GM18873 (cell line): ENCODE results near the gene NPFFR1.

Experiments
- ATAC-seq: cut with Tn5 transposase; IDR thresholded peaks from one replicate; pipeline ENCODE4 v1.9.1; 2021; ENCODE audit warnings: mild to moderate bottlenecking, moderate library complexity, moderate number of reproducible peaks; ENCODE audit not compliant: unreplicated experiment, low FRiP score

The NPFFR1 gene, protein sequence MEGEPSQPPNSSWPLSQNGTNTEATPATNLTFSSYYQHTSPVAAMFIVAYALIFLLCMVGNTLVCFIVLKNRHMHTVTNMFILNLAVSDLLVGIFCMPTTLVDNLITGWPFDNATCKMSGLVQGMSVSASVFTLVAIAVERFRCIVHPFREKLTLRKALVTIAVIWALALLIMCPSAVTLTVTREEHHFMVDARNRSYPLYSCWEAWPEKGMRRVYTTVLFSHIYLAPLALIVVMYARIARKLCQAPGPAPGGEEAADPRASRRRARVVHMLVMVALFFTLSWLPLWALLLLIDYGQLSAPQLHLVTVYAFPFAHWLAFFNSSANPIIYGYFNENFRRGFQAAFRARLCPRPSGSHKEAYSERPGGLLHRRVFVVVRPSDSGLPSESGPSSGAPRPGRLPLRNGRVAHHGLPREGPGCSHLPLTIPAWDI

DNA sequence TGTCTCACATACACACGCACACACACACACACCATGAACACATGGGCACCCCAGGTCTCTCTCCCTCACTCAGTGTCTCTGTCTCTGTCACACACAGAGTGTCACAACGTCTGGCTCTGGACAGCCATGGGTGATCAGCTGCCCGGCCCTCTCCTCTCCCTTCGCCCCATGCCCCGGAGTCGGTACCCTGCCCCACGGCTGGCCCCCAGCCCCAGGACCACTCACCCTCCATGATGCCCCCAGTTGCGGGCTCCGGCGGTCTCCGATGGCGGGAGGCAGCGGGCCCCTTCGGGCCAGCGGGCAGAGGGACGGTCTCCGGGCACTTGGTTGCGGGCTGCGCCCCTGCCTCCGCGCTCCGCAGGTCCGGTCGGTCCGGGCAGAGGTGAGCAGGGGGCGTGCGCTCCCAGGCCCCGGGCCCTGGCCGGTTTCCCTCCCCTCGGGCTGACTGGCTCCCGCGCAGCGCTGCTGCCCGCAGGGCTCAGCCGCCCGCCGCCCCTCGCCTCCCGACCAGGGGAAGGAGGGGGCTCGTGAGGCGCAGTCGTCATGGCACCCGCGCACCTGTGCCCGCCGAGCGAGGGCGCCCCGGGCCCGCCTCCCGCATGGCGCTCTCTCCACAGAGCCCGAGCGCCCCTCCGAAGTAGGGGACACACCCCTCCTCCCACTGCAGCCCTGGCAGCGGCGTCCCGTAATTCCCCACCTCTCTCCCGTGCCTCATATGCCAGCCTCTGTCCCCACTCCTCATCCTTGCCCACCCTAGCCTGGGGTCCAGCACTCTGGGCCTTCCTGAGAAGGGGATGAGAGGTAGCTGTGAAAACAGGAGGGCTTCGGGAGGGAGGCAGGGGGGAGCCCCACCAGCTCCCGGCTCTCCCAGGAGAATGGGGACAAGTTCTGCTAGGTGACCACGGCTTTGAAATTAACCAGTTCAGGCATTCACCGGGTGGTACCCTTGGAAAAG, at the start of gene NPFFR1:
Gene NPFFR1 (minus strand): TSS at position 560 of the 955 bp plus-strand sequence. CDS start 328 bp downstream, at position 232.
- no peak for ATAC-seq

DNA sequence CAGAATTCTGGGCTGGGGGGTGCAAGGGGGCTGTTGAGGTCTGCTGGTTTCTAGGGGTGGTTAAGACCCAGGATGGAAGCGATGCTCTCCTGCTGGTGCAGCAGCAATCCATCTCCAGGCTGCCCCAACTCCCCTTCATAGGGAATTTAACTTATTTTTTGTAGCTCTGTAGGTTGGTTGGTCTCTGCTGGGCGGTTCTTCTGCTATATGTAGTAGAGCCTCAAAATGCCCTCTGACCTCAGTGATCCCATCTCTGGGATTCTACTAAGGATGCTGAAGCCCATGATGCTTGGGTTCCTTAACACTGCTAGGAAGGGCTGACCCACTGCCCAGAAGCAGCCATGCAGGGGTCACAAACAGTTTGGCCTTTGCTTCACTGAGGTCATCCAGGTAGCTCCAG, 49.5 kb upstream of the NPFFR1 start:
- no peak for ATAC-seq

DNA sequence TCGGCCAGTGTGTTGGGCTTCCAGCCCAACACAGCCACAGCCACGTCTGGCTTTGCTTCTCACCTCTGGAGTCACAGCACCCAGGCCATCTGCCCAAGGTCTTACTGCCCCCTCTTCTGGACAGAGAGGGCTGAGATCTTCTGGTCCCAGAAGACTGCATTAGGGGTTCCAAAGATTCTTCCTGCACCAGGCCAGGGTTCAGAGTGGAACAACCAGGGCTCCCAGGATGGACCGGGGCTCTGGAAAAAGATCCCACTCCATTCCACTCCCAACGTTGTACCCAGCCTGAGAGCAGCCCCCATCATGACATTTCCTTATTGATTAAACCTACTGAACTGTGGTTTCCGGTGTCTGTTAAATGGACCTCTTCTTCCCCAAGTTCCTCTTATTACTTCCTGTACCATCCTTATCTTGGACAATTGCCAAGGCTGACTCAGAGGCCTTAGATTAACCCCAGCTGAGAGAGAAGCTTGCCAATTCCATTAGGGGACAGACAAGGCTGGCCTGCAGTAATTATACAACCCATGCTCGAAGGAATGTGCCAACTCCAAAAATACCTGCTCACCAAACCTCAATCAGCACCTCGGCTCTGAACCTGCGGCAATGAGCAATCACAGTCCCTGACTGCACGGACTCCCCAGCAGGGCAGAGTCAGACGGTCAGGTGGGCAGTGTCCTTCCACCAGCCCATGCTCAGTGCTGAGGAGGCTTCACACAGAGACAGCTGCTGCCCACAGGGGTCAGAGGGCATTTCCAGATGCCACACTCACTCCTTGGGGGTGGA, 47.9 kb upstream of the NPFFR1 start:
- ATAC-seq: no peak

DNA sequence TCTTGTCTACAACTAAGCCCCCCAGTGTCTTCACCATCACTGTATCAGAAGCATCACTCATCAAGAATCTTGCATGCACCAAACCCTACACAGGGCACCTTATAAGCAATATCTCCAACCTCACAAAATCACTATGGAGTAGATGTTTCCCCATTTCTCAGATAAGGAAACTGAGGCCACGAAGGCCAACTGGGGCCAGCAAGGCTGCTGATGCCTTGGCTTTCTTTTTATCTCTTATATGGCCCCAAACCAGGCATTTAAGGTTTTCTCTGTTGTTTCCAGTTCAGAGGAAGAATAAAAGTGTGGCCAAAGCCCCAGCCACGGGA, 47.3 kb upstream of the NPFFR1 start:
- no peak for ATAC-seq

DNA sequence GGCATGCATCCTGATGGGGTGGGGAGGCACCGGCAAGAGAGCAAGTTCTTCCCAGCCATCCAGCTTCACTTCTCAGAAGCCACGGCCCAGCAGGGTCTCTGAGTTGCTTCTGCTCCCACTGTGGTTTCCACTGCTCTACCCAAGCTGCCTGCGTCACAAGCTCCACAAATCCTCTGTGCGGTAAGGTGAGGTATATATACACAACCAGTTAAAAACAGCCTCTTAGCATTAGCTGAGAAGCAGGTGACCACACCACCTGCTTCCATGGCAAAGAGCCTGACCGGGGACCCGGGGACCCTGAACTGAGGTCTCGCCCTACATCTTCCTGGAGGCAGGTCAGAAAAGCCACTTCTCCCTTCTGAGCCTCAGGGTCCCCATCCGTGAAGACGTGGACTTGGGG, 46.9 kb upstream of the NPFFR1 start:
- no peak for ATAC-seq

DNA sequence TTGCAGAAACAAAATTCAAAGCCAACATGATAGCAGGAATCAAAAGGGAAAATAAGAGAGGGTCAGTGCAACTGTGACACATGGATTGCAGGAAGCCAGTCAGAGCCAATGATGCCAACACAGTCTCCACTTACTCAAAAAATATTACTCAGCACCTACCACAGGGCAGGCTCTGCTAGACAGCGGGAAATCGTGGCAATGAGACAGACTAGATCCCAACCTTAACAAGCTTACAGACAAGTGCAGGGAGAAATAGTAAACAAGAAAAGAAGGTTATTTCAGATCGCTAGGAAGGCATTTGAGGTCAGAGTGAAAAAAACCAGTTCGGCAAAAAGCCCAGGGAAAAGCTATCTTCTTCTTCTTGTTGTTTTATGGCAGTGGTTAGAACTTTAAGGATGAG, 45.2 kb upstream of the NPFFR1 start:
- ATAC-seq: no peak

DNA sequence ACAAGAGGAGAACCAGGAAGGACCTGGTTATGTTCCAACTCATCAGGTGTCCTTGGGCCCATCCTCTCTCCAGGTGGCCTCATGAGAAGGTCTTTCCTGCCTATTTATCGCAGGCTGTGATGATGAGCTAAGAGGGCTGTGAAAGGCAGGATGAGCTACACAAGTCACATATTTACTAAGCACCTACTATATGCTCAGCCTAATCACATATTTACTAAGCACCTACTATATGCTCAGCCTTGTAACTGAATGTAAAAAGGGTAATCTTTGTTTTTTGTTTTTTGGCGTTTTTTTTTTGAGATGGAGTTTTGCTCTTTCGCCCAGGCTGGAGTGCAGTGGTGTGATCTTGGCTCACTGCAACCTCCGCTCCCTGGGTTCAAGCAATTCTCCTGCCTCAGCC, 44.2 kb upstream of the NPFFR1 start:
- no peak for ATAC-seq

DNA sequence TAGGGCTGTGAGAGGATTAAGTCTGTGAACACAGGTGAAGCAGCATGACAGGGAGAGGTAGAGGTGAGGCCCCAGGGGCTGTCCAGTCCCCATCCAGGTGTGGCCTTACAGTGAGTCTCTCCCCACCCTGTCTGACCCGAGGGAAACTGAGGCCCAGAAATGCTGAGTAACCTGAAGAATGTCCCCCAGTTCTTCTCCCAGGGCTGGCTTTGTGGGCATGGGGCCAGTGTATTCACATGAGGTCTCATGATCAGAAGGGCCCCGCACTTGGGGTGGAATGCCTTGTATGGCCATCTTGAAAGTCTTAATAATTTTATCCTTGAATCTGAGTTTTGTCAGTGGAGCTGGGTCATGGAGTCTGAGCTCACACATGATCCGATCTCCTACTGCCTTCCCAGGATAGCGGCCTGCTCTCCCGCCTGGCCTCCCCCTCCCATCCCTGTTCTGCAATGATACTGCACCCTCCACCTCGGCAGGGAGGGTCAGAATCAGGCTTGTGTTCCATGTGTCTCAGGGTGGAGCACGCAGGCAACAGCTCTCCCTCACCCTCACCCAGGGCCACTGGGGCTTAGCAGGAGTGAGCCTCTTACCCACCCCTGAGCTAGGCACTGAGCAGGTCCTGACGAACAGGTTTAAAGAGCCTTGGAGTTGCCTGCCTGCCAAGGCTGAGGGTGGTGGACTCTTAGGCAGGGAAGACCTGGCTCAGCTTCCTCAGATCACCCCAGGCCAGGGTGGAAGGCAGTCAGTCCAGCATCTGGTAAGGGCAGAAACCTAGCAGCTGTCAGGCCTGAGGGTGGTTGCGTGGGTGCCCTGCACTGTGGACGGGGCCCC, 41.4 kb upstream of the NPFFR1 start:
- ATAC-seq: no peak

DNA sequence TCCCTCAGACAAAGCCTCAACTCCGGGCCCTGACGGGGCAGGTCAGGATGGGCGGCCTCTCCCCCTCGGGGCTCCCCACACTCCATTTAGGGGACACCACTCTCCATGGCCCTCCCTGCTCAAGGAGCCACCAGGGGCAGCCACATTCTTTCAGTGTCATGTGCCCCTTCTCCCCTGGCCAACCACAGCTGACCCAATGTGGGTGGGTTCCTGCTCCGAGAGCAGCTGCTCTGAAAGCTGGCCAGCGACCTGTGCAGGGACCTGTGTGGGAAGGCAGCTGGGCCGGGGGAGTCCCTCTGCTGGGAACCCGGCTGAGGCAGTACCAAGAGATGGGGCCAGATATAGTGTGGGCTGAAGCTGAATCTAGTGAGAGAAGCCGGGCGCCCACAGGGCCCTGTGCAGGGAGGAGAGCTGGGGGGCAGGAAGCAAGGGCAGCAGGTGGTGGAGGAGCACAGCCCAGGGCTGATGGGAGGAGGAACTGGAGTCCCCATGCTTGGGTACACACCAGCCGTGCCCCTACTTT, 40.6 kb upstream of the NPFFR1 start:
- ATAC-seq: no peak

DNA sequence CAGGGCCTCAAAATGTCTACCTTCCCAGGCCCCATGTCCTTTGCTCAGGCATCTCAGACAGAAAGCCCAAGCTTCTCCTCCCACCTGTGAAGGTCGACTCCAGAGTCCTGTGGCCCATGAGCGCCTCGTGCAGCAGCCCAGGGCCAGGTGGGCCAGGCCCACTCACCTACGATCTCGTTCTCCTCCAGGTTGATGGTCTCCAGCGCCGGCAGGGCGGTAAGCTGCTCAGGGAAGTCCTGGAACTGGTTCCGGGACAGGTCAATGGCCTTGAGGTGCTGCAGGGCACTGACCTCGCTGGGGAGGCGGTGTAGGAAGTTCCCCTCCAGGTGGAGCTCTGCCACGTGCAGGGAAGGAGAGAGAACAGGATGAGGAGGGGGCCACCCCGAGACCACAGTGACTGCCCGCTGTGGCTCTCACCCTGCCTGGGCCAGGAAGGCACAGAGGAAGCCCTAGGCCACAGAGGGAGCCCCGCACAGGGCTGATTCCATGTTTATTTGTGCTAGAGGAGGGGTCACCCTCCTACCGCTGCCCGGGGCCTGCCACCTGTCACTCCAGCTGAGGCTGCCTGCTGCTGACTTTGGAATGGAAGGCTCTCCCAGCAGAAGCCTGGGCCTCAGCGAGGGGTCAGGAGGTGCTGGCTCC, 40.0 kb upstream of the NPFFR1 start:
- ATAC-seq: no peak

DNA sequence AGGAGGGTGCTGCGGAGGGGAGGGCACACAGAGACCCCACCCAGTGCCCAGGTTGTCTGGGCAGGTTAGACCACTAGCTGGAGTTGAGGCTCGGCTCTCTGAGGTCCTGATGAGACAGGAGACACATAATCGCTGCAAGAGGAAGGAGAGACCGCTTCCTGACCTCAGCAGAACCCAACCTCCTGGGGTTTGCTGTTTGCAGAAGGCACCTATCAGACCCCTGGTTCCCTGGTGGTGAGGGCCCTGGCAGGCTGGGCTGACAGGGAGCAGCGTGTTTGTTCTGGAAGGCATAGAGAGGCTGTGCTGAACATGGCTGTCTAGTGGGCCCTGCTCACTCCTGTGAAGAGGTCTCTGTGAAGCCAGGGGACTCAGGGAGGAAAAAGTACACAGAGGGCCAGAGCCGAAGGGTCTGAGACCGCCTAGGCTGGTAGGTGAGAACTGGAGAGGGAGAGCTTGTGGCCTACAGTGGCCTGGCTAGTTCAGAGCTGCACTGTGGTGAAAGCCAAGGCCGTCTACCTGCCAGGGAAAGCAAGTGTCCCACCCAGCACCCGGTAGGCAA, 39.4 kb upstream of the NPFFR1 start:
- ATAC-seq: no peak

DNA sequence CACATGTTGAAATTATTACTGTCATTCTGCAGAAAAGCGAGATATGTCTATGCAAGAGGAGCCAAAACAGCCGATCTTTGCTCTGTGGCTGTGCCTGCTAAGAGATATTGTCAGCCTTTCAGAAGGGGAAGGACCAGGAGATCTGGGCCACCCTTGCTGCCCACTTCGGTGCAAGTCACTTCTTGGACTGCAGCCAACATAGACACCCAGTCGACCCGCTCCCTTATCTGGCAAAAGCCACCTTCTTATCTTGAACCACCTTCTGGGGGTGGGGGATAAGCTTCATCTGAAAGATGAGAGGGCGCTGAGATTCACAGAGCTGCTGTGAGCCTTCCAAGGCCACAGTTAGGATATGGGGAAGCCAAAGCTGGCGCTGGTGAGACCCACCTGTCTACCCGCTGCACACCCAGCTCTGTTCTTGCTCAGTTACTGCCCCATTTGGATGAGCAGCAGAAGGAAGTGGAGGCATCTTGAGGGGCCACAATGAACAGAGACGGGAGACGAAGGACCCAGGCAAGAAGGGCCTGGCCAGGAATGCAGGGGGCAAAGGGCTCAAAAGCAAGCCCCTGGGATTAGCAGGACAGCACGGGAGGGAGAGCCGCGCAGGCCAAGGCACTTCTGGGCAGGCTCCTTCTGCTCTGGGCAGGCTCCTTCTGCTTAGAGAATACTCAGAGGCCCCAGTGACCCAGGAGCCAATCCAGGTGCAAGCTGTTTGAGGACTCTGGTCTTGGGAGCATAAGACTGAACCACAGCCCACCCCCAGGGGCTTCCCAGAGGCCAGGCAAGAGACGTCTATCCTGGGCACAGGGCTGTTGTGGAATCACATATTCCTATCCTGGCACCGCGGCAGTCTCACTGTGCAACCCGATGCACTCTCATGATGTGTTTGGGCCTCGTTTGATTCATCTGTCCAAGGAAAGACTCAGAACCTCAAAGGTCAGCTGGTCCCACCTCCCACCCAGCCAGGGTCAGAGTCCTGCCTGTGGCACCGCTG, 38.4 kb upstream of the NPFFR1 start:
- ATAC-seq: no peak

DNA sequence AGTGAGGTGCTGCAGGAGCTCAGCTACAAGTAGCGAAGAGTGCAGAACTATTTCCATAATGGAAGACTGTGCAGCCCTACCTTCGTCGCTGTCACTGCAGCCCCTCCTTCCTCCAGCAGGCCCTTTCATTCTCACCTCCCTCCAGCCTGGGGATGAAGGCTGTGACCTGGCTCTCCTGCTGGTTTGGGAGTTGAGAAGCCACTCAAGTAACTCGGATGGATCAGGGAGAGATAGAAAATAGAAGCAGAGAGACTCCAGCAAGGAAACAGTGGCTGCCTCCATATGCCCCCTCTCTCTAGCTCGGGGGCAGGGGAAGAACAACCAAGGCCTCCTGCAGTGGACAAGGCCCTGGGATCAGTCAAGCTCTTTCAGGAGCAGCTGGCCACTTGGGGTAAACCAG, 37.4 kb upstream of the NPFFR1 start:
- ATAC-seq: no peak

DNA sequence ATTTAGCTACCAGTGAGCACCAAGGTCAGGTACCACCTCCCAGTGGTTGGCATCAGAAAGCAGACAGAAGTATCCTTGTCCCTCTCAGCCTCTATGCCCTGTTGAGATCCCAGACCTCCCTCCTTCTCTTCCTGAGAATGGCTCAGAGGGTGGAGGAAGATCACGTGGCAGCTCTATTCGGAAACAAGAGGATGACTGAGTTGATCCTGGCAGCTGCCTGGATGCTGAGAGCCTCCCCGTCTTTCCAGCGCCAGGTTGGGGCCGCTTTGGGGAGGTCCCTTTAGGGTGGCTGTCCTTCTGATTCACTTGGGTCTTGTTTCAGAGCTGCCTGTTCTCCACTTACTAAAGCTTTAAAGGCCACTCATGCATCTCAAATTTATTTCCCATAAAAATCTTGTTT, 36.9 kb upstream of the NPFFR1 start:
- ATAC-seq: no peak

DNA sequence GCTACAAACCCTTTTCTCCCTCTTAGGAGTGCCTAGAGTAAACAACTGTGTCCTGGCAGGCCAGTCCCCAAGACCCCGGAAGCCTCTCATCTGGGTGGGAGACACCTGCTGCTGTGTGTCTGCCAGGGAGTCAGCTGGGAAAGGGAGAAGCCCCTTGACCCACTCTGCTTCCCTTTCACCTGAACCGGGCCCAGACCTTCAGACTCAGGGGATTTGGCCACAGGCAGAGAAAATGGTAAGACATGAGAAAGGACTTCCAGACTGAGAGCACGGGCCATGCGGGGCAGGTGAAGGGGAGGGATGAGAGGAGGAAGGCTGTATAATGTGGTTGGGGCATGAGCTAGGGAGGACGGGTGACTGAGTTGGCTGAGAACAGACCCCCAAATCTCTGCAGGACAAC, 36.0 kb upstream of the NPFFR1 start:
- ATAC-seq: no peak

DNA sequence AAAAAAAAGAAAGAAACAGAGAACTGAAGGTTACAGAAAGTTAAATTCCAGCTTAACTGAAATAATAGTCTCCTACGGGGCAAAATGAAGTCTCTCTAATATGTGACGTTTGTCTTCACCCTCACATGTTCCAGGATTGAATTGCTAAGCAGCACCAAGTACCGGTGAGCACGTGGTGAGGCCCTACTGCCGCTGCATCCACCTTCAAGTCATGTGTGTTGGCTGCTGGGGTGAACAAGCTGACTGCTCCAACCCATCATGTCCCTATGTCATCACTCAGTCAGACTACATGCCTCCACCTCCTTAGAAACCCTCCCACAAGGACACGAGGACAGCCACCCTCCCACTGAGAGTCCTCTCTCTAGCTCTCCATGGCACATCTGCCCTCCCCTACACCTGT, 35.4 kb upstream of the NPFFR1 start:
- no peak for ATAC-seq

DNA sequence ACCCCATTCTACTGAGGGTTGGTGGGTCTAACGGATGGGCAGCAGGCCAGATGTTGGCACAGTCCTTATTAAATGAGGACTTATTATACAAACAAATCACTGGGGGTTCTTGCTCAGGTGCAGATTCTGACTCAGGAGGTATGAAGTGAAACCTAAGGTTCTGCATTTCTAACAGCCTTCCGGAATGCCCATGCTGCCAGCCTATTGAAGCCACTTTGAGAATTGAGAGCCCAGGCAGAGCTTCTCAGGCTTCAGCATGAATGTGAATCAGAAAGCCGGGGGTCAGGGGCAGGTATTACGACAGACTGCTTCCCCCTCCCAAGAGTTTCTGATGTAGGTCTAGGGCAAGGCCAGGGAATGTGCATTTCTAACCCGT, 34.1 kb upstream of the NPFFR1 start:
- no peak for ATAC-seq
